ENCODE results near the gene SNRNP48. TPM values are rescaled to one million over a fixed set of nuclear protein-coding genes. Genes with fewer than 3 reads are reported as not detected.

The SNRNP48 gene
- total RNA-seq, 1 donor from 2014 or later = 8.6 TPM

GRCh38 chr6:7550433-7550801 lies 39.6 kb upstream of the SNRNP48 start:
- no peak for TF ChIP-seq CTCF (conservative IDR thresholded peaks at IDR 0.05; ENCODE audit: low read depth, low read length)
- DNase-seq (ENCODE audit: low read depth) = no peak
- no peak overlapping the region for H3K4me3 ChIP-seq (ENCODE audit: low read depth, low read length)

GRCh38 chr6:7554533-7555275 lies 35.3 kb upstream of the SNRNP48 start:
- DNase-seq (ENCODE audit: low read depth) = no peak
- H3K4me3 ChIP-seq (ENCODE audit: low read depth, low read length) = no peak overlapping the region
- TF ChIP-seq CTCF (conservative IDR thresholded peaks at IDR 0.05; ENCODE audit: low read depth, low read length) = no peak

GRCh38 chr6:7555671-7556070 lies 34.3 kb upstream of the SNRNP48 start:
- H3K4me3 ChIP-seq (ENCODE audit: low read depth, low read length) = no peak overlapping the region
- TF ChIP-seq CTCF (conservative IDR thresholded peaks at IDR 0.05; ENCODE audit: low read depth, low read length) = no peak
- DNase-seq (ENCODE audit: low read depth) = no peak

GRCh38 chr6:7556394-7557106 lies 33.4 kb upstream of the SNRNP48 start:
- TF ChIP-seq CTCF (conservative IDR thresholded peaks at IDR 0.05; ENCODE audit: low read depth, low read length) = no peak
- no peak overlapping the region for H3K4me3 ChIP-seq (ENCODE audit: low read depth, low read length)
- DNase-seq (ENCODE audit: low read depth) = no peak

GRCh38 chr6:7557652-7558051 lies 32.3 kb upstream of the SNRNP48 start:
- TF ChIP-seq CTCF (conservative IDR thresholded peaks at IDR 0.05; ENCODE audit: low read depth, low read length) = no peak
- no peak for DNase-seq (ENCODE audit: low read depth)

GRCh38 chr6:7558781-7559180 lies 31.2 kb upstream of the SNRNP48 start:
- no peak overlapping the region for H3K4me3 ChIP-seq (ENCODE audit: low read depth, low read length)
- DNase-seq (ENCODE audit: low read depth) = no peak
- no peak for TF ChIP-seq CTCF (conservative IDR thresholded peaks at IDR 0.05; ENCODE audit: low read depth, low read length)

More at GRCh38 chr6:7557652-7558051, 32.3 kb upstream of the SNRNP48 start:
- H3K4me3 ChIP-seq (ENCODE audit: low read depth, low read length) = no peak overlapping the region

Data from epithelial cell of proximal tubule (primary cell).